HEK293 (cell line): ENCODE data around the gene R3HDM2.
"Not testable (repeated sequence)": the region's sequence is repeated elsewhere in the genome, so short reads cannot be mapped to it uniquely, and the experiment has no call there.

ENCODE experiments used
- CTCF ChIA-PET: fragments of 350-600 bp; formaldehyde crosslinking; extraction: SDS; loops from one replicate; lab custom pipeline; 2021; ENCODE audit warnings: antibody characterized with exemption; lab: Yijun Ruan, JAX
- POLR2A ChIA-PET: fragments of 300-600 bp; formaldehyde crosslinking; extraction: SDS; loops from one replicate; lab custom pipeline; 2020; ENCODE audit warnings: antibody characterized with exemption, inconsistent platforms; lab: Yijun Ruan, JAX
- H3K27ac ChIP-seq: fragments of 200-500 bp; sonication (Bioruptor generic); 2 replicates; pipeline ENCODE4 v1.5.1; 2014; ENCODE audit warnings: low read depth, low read length, control low read depth, inconsistent platforms; ENCODE audit errors: extremely low read depth
- H3K36me3 ChIP-seq, 2 experiments: fragments of 200-500 bp in 1 of 2; sonication (Bioruptor generic) in 1 of 2; 1 replicate in 1 of 2; 2 replicates in 1 of 2; pipeline ENCODE4 v1.5.1; 2014 to 2017; ENCODE audit warnings: inconsistent platforms in 2 of 2, low read length in 2 of 2; ENCODE audit not compliant: control insufficient read depth in 2 of 2, insufficient read depth in 1 of 2
- H3K4me1 ChIP-seq: fragments of 200-500 bp; sonication (Bioruptor generic); 2 replicates; pipeline ENCODE4 v1.5.1; 2014; ENCODE audit warnings: mild to moderate bottlenecking, low read length, inconsistent platforms; ENCODE audit not compliant: control insufficient read depth, insufficient read depth
- H3K4me3 ChIP-seq: 2 replicates; pipeline ENCODE4 v1.5.1; 2011; ENCODE audit warnings: low read depth, mild to moderate bottlenecking, control low read depth, low read length, moderate library complexity
- H3K9me3 ChIP-seq: fragments of 200-500 bp; sonication (Bioruptor generic); 2 replicates; pipeline ENCODE4 v1.5.1; 2014; ENCODE audit warnings: low read depth, low read length, inconsistent platforms; ENCODE audit not compliant: control insufficient read depth, insufficient read depth
- SP7 ChIP-seq: fragments of 450-650 bp; formaldehyde crosslinking; IDR thresholded peaks from 2 replicates; pipeline ENCODE4 v1.5.1; 2016; ENCODE audit warnings: missing biosample characterization, missing genetic modification characterization
- ZNF121 ChIP-seq: fragments of 450-650 bp; formaldehyde crosslinking; IDR thresholded peaks from 2 replicates; pipeline ENCODE4 v1.5.1; 2016; ENCODE audit warnings: missing biosample characterization, missing genetic modification characterization
- ZNF174 ChIP-seq: fragments of 450-650 bp; formaldehyde crosslinking; IDR thresholded peaks from 2 replicates; pipeline ENCODE4 v1.5.0; 2017; ENCODE audit warnings: missing biosample characterization, mild to moderate bottlenecking, missing genetic modification characterization
- ZNF350 ChIP-seq: fragments of 450-650 bp; formaldehyde crosslinking; IDR thresholded peaks from 2 replicates; pipeline ENCODE4 v1.5.0; 2017; ENCODE audit warnings: missing biosample characterization, mild to moderate bottlenecking, missing genetic modification characterization
- ZNF362 ChIP-seq: fragments of 450-650 bp; formaldehyde crosslinking; IDR thresholded peaks from 2 replicates; pipeline ENCODE4 v1.5.1; 2016; ENCODE audit warnings: missing biosample characterization, missing genetic modification characterization
- ZNF416 ChIP-seq: fragments of 450-650 bp; formaldehyde crosslinking; IDR thresholded peaks from 2 replicates; pipeline ENCODE4 v1.5.1; 2016; ENCODE audit warnings: missing biosample characterization, missing genetic modification characterization
- ZNF707 ChIP-seq: fragments of 450-650 bp; formaldehyde crosslinking; IDR thresholded peaks from 2 replicates; pipeline ENCODE4 v1.5.1; 2016; ENCODE audit warnings: missing biosample characterization, missing genetic modification characterization
- TF ChIP-seq, protein P1 (sequence below): fragments of 450-650 bp; formaldehyde crosslinking; IDR thresholded peaks from 2 replicates; pipeline ENCODE4 v1.5.1; 2016; ENCODE audit warnings: missing biosample characterization, missing genetic modification characterization
- TF ChIP-seq, protein P2 (sequence below): fragments of 450-650 bp; formaldehyde crosslinking; IDR thresholded peaks from 2 replicates; pipeline ENCODE4 v1.5.1; 2017; ENCODE audit warnings: missing biosample characterization, missing genetic modification characterization

The R3HDM2 gene

DNA sequence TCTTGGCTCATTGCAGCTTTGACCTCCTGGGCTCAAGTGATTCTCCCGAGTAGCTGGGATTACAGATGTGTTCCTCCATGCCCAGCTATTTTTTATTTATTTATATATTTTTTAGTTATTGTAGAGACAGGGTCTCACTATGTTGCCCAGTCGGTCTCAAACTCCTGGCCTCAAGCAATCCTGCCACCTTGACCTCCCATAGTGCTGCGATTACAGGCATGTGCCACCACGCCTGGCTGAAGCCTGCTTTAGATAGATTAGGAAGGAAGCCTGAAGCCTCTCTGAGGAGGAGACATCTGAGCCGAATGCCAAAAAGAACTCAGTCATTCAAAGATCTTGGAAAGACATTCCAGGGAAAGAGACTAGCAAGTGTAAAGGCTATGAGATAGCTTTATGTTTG, 13.9 kb upstream of the R3HDM2 start:
- Histone ChIP-seq H3K4me1 (no peaks in the 10 kb centered on the region), H3K9me3 (no peaks in the 10 kb centered on the region), H3K27ac (no peak overlapping the region), H3K36me3 (no peaks in the 10 kb centered on the region), H3K4me3 (no peak overlapping the region)
- TF ChIP-seq, protein P1, sequence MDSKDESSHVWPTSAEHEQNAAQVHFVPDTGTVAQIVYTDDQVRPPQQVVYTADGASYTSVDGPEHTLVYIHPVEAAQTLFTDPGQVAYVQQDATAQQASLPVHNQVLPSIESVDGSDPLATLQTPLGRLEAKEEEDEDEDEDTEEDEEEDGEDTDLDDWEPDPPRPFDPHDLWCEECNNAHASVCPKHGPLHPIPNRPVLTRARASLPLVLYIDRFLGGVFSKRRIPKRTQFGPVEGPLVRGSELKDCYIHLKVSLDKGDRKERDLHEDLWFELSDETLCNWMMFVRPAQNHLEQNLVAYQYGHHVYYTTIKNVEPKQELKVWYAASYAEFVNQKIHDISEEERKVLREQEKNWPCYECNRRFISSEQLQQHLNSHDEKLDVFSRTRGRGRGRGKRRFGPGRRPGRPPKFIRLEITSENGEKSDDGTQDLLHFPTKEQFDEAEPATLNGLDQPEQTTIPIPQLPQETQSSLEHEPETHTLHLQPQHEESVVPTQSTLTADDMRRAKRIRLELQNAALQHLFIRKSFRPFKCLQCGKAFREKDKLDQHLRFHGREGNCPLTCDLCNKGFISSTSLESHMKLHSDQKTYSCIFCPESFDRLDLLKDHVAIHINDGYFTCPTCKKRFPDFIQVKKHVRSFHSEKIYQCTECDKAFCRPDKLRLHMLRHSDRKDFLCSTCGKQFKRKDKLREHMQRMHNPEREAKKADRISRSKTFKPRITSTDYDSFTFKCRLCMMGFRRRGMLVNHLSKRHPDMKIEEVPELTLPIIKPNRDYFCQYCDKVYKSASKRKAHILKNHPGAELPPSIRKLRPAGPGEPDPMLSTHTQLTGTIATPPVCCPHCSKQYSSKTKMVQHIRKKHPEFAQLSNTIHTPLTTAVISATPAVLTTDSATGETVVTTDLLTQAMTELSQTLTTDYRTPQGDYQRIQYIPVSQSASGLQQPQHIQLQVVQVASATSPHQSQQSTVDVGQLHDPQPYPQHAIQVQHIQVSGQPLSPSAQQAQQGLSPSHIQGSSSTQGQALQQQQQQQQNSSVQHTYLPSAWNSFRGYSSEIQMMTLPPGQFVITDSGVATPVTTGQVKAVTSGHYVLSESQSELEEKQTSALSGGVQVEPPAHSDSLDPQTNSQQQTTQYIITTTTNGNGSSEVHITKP (tag by site-specific recombination), result 0 out of 2 replicates have a peak, but pooled peaks have one; percentile 2
- TF ChIP-seq ZNF362 (tag by site-specific recombination) (no peak), ZNF121 (tag by site-specific recombination) (peak; percentile 81), ZNF350 (tag by site-specific recombination) (no peak)
- TF ChIP-seq, protein P2, sequence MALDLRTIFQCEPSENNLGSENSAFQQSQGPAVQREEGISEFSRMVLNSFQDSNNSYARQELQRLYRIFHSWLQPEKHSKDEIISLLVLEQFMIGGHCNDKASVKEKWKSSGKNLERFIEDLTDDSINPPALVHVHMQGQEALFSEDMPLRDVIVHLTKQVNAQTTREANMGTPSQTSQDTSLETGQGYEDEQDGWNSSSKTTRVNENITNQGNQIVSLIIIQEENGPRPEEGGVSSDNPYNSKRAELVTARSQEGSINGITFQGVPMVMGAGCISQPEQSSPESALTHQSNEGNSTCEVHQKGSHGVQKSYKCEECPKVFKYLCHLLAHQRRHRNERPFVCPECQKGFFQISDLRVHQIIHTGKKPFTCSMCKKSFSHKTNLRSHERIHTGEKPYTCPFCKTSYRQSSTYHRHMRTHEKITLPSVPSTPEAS (tag by site-specific recombination), result no peak
- ChIA-PET CTCF (interaction anchor here (0.6 to 1.6 kb wide), 3 partner anchors 8 to 168 kb away, joined by 4 to 12 read pairs (median 8); partner anchors contain the start of gene INHBE), POLR2A (no interaction called here)

DNA sequence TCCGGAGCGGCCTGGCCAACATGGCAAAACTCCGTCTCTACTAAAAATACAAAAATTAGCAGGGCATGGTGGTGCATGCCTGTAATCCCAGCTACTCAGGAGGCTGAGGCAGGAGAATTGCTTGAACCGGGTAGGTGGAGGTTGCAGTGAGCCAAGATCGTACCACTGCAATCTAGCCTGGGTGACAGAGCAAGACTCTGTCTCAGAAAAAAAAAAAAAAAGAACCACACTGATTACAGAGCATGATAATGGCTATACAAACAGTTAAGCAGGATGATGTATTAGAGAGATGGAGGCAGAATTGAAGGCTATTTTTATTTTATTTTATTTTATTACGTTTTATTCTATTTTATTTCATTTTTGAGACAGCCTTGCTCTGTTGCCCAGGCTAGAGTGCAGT, 13.5 kb upstream of the R3HDM2 start:
- H3K36me3 ChIP-seq, H3K4me3 ChIP-seq, H3K4me1 ChIP-seq, H3K9me3 ChIP-seq, H3K27ac ChIP-seq, POLR2A ChIA-PET: not testable (repeated sequence)
- CTCF ChIA-PET, result interaction anchor here (0.5 to 1.6 kb wide), 3 partner anchors 9 to 162 kb away, joined by 8 to 12 read pairs (median 8); partner anchors contain the start of gene INHBE
- TF ChIP-seq, protein P1 (tag by site-specific recombination), result peak; percentile 77

- Histone ChIP-seq H3K27ac (no peak overlapping the region), H3K4me3 (no peak overlapping the region), H3K36me3 (no peaks in the 10 kb centered on the region)
- POLR2A ChIA-PET, result interaction anchor here (1.1 kb wide), 1 partner anchor 13 kb away, joined by 4 read pairs; the partner anchor contains the start of gene INHBE
- no peak for TF ChIP-seq SP7 (tag by site-specific recombination)
- TF ChIP-seq ZNF174 (tag by site-specific recombination), result no peak
- no peak for TF ChIP-seq ZNF707 (tag by site-specific recombination)
- no peak for TF ChIP-seq ZNF416 (tag by site-specific recombination)
- TF ChIP-seq, all 188 proteins: peak for 0
- Histone ChIP-seq H3K4me1 (no peaks in the 10 kb centered on the region), H3K9me3 (no peaks in the 10 kb centered on the region)
- CTCF ChIA-PET, result interaction anchor here (1.1 to 1.3 kb wide), 3 partner anchors 11 to 17 kb away, joined by 3 to 5 read pairs (median 4); partner anchors contain the start of gene INHBE
Measured at GRCh38 chr12:57441846-57442427, 11.1 kb upstream of the R3HDM2 start.
